HG02623 (cell line): ENCODE results near the gene ECSCR.
A peak's percentile ranks its signal among the peaks of the same experiment; 100 is the strongest.

Source experiments
- ATAC-seq: cut with Tn5 transposase; IDR thresholded peaks from one replicate; pipeline ENCODE4 v1.9.1; 2021; ENCODE audit warnings: moderate library complexity; ENCODE audit not compliant: unreplicated experiment

Gene ECSCR

DNA sequence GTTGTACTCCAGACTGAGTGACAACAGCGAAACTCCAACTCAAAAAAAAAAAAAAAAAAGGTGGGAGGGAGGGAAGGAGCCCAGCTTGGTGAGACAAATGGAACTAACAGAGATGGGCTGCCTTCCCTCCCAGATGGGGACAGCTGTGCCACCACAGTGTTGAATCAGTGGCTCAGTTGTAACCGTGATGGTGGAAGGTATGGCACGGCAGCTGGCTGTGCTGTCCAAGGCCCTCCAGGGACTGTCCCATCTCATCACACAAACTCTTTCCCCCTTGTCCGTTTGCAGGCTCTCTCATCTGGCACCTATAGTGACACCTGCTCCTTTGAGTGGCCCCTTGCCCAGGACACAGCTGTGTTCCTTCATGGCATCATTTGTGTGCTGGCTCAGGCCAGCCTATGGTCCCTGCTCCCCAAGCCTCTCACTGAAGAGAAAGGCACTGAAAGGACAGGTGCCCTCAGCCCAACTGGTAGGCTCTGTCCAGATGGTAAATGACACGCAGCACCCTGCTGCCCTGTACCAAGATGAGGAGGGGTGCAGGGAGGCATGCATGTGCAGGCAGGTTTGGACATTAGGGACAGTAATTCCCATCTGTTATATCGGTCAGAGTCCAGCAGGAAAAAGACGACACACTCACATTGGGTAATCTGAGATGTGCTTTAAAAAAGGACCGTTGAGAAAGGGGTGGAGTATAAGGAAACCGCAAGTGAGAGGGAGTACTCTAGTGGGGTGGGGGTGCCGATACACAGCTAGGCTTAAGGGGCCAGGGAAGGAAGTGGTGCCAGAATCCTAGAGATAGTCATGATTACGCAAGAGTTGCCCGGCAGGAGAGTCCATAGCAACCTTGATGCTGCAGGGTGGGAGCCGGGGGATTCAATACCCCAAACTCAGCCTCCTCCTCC is 12.6 kb upstream of the ECSCR start:
- ATAC-seq, result no peak

DNA sequence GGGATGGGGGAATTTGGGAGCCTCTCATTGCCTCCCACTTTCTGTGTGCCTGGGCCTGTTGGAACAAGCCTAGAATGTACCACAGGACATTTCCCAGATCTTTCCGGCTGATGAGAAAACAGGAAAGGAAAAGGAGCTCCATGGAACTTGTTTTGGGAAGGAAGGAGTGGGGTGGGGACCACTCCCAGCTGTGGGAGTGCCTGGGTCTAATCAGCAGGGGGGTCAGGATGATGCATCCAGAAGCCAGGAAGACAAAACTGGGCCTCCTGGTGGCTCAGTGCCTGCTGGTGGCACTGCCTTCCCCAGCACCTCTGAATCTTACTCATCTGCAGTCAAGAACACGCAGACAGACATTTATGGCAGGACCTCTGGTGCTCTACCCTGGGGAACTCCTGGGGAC is 11.0 kb upstream of the ECSCR start:
- no peak for ATAC-seq

DNA sequence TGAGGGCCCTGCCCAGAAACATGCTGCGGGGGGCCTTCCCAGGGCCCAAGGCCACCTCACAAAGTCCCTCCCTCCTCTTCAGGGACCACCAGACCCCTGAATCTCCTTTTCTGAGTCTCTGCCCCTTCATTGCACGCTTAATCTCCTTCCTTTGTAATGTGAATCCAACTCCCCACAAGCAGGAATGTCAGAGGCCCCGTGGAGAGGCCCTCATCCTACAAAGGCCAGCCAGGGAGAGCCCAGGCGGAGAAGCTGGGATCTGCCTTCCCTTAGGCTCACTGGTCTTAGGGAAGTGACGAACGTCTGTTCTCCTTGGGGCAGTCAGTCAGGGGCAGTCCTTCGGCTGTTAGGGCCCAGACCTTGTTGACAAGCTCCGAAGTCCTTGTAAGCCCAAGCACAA is 10.6 kb upstream of the ECSCR start:
- no peak for ATAC-seq

DNA sequence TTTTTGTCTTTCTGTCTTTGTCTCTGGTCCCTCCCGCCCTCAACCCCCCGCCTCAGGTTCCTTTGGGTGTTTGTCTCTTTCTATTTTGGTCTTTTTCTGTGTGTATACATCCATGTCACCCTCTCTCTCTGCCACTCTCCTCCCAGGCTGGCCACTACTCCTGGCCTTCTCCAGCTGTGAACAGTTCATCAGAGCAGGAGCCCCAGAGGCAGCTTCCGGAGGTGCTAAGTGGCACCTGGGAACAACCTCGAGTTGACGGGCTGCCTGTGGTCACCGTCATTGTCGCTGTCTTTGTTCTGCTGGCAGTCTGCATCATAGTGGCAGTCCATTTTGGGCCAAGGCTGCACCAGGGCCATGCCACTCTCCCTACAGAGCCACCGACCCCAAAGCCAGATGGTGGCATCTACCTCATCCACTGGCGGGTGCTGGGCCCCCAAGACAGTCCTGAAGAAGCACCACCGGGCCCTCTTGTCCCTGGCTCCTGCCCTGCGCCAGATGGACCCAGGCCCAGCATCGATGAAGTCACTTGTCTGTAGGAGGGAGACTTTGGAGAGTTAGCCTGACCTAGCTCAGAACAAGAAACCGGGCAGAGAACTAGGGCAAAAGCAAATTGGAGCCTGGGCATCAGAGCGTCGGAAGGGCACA is 10.0 kb upstream of the ECSCR start:
- ATAC-seq, result no peak

DNA sequence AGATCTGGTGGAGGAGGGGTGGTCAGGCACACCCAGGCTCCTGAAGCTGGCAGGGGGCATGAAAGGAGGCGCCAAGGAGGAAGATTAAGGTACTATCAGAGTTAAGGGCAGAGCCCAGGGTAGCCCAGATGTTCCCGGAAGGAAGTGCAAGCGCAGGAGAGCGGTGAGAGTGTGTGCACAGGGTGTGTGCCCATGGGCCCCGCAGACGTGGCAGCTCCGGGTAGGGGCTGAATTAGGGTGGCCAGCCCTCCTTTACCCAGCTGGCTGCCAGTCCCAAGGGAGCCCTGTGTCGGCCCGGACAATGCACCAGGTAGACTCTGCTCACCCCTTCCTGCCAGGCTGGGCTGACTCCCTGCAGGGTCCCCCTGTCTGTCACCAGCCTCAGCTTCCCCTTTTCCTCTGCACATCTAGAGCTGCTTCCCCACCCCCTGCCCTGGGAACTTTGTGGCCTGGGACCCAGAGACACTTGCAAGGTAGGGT is 8.3 kb upstream of the ECSCR start, which contains the start of gene SMIM33:
Gene SMIM33 (plus strand): TSS at position 184 of the 480 bp plus-strand sequence. CDS start 118 bp downstream, at position 302.
- no peak for ATAC-seq

DNA sequence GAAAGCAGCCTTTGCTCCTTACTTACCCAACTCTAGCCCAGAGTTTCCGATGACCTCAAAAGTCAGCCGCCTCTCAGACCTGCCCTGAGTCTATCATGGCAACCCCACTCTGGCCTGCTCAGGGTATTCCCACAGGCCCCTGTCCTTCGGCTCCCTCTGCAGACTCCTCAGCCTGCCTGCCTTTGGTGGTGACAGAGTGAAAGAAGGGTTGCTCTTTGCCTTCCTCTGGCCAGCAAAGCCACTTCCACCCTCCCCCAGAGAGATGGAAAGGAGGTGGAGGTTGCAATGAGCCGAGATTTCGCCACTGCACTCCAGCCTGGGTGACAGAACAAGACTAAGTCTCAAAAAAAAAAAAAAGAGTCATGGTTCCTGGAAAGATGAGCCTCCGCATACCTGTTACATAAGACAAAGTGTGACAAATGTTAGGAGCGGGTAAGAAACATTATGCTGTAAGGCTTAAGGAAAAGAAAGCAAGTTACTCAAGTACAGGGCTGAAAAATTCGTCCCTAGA is 5.9 kb upstream of the ECSCR start:
- ATAC-seq, result no peak

DNA sequence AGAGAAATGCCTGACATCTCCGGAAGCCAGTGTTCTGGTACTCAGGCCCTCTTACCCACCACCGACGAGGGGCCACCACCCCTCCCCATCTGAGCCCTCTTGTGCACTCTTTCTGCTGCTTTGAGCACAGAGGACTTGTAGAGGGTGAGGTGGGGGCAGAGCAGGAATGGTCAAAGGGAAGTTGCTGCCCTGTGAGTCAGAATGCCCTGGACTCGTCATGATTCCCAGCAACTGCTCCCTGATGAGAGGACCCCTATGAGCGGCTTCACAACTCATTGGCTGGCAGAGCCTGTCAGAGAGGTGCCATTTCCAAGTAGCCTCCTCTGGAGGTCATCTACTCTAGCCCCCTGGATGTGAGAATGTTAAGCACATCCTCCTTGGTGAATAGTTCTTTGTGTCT is 845 bp downstream of the ECSCR start:
- ATAC-seq, result no peak

DNA sequence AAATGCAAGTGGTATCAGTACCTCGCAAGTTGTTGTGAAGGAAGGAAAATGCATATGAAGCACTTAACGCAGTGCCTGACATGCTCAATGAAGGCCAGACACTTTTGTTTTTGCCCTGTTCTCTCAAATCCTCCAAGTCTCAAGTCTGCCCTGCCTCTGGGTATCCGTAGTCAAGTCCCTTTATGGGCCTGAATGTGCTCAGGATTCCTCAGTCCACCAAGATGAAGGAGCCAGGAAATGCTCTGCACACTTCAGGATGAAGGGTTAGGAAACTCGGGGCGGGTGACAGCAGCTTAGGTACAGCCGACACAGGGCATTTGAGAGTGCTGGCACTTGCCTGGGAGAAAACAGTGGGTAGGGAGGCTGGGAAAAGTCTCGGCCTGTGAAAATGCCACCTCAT is 1.4 kb downstream of the ECSCR start:
- no peak for ATAC-seq

DNA sequence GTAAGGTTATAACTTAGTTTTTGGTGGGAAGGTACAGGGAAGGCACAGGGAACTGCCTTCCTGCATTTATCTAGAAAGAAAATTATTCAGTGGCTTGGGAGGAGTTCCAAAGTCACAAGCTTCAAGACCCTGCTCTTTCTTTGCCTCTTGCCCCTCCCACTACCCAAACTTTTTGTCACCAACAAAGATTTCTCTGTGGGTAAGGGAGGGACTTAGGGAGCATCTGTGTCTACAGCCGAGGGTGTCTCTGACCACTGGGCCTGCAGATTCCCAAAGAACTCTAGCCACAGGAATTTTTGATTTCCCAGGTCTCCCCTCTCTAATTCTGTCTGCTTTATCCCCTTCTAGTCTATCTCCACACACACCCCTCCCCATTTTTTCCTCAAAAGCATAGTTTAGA is 2.1 kb downstream of the ECSCR start:
- ATAC-seq, result no peak

DNA sequence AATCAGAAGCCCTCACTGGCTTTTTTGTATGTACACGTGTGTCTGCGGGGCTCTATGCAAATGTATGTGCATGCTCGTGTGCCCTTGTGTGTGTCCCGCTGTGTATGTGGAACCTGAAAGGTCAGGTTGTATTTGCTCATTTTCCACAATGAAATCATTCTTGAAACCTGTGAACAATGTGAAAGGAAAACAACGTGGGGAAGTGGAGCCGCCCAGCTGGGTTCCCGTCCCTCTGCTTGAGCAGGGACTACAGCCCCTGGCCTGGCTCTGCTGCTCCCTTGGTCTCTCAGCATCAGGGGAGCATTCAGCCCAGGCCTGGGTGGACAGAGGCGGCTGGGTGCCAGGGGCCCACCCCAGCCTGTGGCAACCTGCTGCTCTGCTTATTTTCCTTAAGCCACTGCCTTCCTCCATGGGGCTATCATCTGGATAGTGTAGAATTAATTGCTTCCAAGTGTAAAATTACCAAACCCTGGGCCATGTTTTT is 3.0 kb downstream of the ECSCR start:
- ATAC-seq, result no peak

DNA sequence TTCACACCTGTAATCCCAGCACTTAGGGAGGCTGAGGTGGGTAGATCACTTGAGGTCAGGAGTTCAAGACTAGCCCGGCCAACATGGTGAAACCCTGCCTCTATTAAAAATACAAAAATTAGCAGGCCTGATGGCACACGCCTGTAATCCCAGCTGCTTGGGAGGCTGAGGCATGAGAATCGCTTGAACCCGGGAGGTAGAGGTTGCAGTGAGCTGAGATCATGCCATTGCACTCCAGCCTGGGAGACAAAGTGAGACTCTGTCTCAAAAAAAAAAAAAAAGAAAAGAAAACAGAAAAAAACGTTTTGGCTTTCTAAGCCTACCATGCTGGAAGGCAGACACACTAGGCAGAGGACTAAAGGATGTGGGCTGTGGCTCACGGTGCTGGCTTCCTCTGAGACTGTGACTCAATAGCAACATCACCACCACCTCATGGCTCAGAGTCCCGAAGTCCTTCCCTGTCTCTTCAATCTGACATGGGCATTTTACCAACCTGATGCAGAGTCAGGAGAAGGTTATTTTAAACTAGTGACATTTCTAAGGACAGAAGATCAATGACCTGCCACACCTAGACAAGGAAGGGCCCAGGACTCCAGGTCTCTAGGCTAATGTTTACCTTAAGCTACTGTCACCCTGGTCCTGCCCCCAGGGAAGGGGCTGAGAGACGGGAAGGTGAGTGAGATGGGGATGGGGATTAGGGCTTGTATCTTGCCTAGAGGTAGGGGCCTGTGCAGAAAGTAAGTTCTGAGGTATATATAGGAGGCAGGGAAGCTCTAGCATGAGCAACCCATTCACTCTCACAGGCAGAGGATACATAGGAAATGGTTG is 3.7 kb downstream of the ECSCR start:
- peak; percentile 65 for ATAC-seq

DNA sequence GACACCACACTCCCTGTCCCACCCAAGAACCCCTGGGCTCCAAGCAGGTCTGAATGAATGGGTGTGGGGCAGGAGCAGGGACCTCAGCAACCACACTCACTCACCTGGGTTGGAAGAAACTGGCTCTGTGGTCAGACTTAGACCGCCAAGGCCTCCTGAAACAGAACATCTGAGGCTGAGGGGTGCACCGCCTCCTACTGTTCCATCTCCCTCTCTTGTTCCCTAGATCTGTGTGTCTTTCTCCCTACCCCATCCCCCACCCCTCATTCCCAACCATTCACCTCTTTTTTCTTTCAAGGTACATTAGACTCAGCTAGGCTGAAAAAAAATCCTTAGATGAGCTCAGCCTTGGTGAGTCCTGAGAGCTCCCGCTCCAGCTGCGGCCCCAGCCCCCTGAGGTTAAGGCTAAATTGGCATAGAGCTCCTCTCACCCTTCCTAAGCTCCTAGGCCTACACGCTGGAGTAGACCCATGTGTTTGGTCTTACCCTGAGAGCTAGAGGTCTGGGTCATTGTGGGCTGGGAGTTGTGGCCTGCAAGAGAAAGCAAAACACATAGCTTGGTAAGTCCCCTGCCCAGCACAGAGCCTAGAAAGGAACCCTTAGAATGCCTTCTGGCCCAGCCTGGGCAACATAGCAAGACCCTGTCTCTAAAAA is 4.8 kb downstream of the ECSCR start:
- ATAC-seq, result peak; percentile 35

DNA sequence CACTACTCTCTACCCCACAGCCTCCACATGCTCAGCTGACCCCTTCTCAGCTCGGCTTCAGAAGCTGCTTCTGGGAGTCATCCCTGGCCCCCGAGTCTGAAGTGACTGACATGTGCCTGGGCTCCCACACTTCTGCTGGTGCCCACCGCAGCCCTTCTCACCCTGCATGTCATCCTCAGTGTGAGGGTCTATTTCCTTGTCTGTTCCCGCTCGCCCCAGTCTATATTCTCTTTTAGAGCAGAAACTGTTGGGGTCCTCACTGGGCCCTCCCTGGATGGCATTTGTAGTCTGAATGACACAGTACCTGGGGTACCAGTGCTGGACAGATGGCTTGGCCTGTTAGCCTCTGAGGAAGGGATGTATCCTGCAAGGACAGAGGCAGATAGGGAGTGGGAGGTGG is 5.3 kb downstream of the ECSCR start:
- ATAC-seq, result no peak

DNA sequence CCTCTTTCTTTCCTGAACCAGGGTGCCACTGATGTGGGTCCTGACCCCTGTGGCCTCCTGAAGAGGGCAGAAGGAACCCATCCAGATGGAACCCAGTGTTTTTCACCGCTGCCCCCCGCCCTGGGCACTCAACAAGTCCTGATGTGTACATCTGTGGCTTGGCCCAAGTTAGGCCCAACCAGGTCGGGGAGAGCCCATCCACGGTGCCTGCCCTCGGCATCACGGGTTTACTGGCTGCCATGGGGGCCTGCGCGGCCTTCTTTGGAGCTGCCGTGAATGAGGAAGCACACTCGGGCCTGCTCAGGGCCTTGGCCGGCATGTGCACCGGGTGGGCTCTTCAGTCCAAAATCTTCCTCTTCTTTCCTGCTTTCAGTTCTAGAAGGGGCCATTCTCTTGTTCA is 5.8 kb downstream of the ECSCR start:
- no peak for ATAC-seq

DNA sequence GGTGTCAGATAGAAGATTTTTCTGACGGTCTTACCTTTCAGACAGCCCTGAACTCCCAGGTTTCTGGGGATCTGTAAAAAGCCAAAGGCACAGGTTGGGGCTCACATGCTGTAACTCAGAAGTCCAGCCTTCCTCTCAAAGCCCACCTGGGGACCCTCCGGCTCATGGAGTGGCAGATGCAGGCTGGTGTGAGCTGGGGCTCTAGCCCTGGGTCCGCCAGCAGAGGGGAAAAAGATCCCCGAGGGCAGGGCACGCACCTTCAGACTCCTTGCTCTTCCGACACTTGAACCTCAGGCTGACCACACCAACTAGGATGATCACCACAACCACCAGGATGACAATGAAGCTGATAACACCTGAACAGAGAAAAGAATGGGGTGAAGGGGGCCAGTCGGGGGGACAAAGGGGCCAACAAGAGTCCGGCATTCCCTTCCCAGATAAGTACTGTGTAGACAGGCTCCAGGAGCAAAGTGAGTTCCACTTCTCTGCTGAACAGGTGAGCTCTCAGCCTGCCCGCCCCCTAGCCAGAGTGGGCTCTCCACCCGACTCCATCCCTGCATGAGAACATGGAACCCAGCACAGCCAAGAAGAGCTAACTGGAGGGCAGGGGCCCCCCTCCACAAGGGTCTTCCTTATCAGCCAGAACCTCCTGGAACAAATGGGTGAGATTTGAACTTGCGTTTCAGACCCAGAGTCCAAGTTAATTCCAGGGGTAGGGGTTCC is 7.8 kb downstream of the ECSCR start:
- no peak for ATAC-seq

DNA sequence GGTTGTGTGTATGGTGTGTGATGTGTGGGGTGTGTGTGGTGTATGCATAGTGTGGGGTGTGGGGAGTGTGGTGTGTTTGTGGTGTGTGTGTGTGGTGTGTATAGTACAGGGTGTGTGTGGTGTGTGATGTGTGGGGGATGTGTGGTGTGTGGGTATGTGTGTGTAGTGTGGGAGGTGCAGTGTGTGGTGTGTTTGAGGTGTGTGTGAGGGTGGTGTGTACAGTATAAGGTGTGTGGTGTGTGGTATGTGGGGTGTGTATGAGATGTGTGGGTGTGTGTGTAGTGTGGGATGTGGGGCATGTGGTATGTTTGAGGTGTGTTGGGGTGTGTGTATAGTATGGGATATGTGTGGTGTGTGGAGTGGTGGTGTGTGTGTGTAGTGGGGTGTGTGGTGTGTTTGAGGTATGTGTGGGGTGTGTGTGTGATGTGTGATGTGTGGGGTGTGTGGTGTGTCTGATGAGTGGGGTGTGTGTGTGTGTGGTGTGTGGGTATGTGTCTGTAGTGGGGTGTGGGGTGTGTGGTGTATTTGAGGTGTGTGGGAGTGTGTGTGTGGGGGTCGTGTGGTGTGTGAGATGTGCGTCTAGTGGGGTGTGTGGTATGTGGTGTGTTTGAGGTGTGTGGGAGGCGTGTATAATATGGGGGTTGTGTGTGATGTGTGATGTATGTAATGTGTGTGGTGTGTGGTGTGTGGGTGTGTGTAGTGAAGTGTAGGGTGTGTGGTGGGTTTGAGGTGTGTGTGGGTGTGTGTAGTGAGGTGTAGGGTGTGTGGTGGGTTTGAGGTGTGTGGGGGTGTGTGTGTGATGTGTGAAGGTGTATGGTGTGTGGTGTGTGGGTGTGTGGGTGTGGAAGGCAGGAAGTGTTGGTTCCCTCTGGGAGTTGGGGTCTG is 8.6 kb downstream of the ECSCR start:
- ATAC-seq, result no peak

DNA sequence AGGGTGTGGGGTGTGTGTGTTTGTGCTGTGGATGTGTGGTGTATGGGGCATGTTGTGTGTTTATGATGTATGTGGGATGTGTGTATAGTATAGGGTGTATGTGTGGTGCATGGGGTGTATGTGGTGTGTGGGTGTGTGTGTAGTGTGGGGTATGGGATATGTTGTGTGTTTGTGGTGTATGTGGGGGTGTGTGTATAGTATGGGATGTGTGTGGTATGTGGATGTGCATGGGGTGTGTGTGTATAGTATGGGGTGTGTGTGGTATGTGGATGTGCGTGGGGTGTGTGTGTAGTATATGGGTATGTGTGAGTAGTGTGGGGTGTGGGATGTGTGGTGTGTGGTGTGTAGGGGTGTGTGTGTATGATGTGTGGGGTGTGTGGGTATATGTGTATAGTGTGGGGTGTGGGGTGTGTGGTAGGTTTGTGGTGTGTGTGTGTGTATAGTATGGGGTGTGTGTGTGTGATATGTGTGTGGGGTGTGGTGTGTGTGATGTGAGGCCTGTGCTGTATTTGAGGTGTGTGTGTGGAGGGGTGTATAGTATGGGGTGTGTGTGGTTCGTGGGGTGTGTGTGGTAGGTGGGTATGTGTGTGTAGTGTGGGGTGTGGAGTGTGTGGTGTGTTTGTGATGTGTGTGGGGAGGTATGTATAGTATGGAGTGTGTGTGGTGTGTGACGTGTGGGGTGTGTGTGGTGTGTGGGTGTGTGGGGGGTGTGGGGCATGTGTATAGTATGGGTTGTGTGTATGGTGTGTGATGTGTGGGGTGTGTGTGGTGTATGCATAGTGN is 10.5 kb downstream of the ECSCR start:
- ATAC-seq, result no peak

DNA sequence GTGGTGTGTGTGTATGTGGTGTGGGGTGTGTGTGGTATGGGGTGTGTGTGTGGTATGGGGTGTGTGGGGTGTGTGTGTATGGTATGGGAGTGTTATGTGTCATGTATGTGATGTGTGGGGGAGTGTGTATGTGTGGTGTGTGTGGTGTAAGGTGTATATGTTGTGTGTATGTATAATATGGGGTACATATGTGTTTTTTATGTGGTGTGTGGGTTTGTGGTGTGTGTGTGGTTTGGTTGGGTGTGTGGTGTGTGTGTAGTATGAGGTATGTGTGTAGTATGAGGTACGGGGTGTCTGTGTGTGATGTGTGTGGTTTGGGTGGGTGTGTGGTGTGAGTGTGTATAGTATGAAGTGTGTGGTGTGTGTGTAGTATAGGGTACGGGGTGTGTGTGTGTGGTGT is 11.4 kb downstream of the ECSCR start:
- ATAC-seq, result no peak
